ENCODE measurements around the gene RAB5IF. TPM values are rescaled to one million over a fixed set of nuclear protein-coding genes. Genes with fewer than 3 reads are reported as not detected.

The RAB5IF gene
- total and polyA plus RNA-seq, 2 of the 13 experiments (the other 11 are each of a cell fraction or from before 2014, with no cell fraction given) = 261 to 305 TPM

- no TSS peak for BruUV-seq (replicated peaks)
- POLR2A ChIA-PET = no interaction called here
These were observed 40.1 kb upstream of the RAB5IF start for GRCh38 chr20:36565520-36565919.

GRCh38 chr20:36569847-36570429 lies 35.6 kb upstream of the RAB5IF start:
- in situ Hi-C loops (cut with HindIII; ENCODE audit: extremely low pct_ligation_motif_present, low pct_unique_long_range_greater_than_20kb) = no loop called here
- CTCF ChIA-PET (ENCODE audit: low intra/inter-chr PET ratio, low total read pairs) = no interaction called here
- intact Hi-C loops (cut with micrococcal nuclease; ENCODE audit: unreplicated experiment) = loop anchor here (10.0 kb wide), 1 partner anchor 105 kb away; no protein-coding TSS in a partner anchor
- Histone ChIP-seq H3K4me2 (ENCODE audit: low read depth, low read length) (no peak overlapping the region), H3K79me2 (ENCODE audit: insufficient read depth, low read length) (peaks cover 12% of the 10 kb centered on the region), H3K27ac (ENCODE audit: extremely low read length, insufficient read depth, low read length) (no peak overlapping the region), H3K27me3 (ENCODE audit: control insufficient read depth in 1 of 2, insufficient read depth in 2 of 2, low read length in 2 of 2) (no peaks in the 10 kb centered on the region; a peak in 1 of 5 replicates), H3K4me1 (ENCODE audit: insufficient read depth, low read length) (peaks cover 13% of the 10 kb centered on the region), H3K9me3 (ENCODE audit: low read length) (no peaks in the 10 kb centered on the region; the same call in 1 of the 2 replicates), H2AFZ (ENCODE audit: low read length) (no peak overlapping the region), H3K36me3 (replicated peaks in 1 of 2; ENCODE audit: control insufficient read depth in 1 of 2, insufficient read depth in 2 of 2, low read length in 2 of 2) (no peaks in the 10 kb centered on the region), H4K20me1 (ENCODE audit: insufficient read depth, low read length) (no peaks in the 10 kb centered on the region), H3K9ac (ENCODE audit: insufficient read depth, low read depth, low read length) (no peak overlapping the region), H3K4me3 (replicated peaks in 1 of 3; ENCODE audit: insufficient read depth in 1 of 3, low read depth in 2 of 3, low read length in 3 of 3) (no peak overlapping the region)
- WGBS (ENCODE audit: low lambda C conversion rate) = 96% methylated on average over 7 of the region's 7 CpGs
- TF ChIP-seq ARID4A (CRISPR knock-in tag; IDR thresholded peaks at IDR 0.05; ENCODE audit: borderline replicate concordance) (peak; percentile 11; the same call in 1 of the 2 replicates), ZNF121 (CRISPR knock-in tag; IDR thresholded peaks at IDR 0.05) (no peak), ZFY (CRISPR knock-in tag; IDR thresholded peaks at IDR 0.05) (0 out of 2 replicates have a peak, but pooled peaks have one; percentile 8), FOXO4 (CRISPR knock-in tag; conservative IDR thresholded peaks at IDR 0.05) (0 out of 2 replicates have a peak, but pooled peaks have one; percentile 53), ZNF460 (CRISPR knock-in tag; IDR thresholded peaks at IDR 0.05; ENCODE audit: borderline replicate concordance) (peak; percentile 34; the same call in 1 of the 2 replicates)
- BruUV-seq (replicated peaks) = no TSS peak
- FAIRE-seq = no peak
- POLR2A ChIA-PET = no interaction called here
- ATAC-seq = no peak
- no peak for DNase-seq (ENCODE audit: low spot score)

More at GRCh38 chr20:36565520-36565919, 40.1 kb upstream of the RAB5IF start:
- H3K4me2 ChIP-seq (ENCODE audit: low read depth, low read length) = no peak overlapping the region
- no peaks in the 10 kb centered on the region for H3K27me3 ChIP-seq (ENCODE audit: control insufficient read depth in 1 of 2, insufficient read depth in 2 of 2, low read length in 2 of 2)
- H2AFZ ChIP-seq (ENCODE audit: low read length) = no peak overlapping the region
- in situ Hi-C loops (cut with HindIII; ENCODE audit: extremely low pct_ligation_motif_present, low pct_unique_long_range_greater_than_20kb) (no loop called here), intact Hi-C loops (cut with micrococcal nuclease; ENCODE audit: unreplicated experiment) (no loop called here)
- FAIRE-seq = no peak
- H3K9me3 ChIP-seq (ENCODE audit: low read length) = no peaks in the 10 kb centered on the region; the same call in 1 of the 2 replicates
- H3K4me1 ChIP-seq (ENCODE audit: insufficient read depth, low read length) = peaks cover 14% of the 10 kb centered on the region
- H3K9ac ChIP-seq (ENCODE audit: insufficient read depth, low read depth, low read length) = no peak overlapping the region
- TF ChIP-seq ARID3A (IDR thresholded peaks at IDR 0.05; ENCODE audit: low read depth, low read length) (no peak), ZFP90 (CRISPR knock-in tag; IDR thresholded peaks at IDR 0.05; ENCODE audit: borderline replicate concordance) (peak; percentile 99)
- over 99% methylated on average over 3 of the region's 3 CpGs for WGBS (ENCODE audit: low lambda C conversion rate)
- H3K27ac ChIP-seq (ENCODE audit: extremely low read length, insufficient read depth, low read length) = no peak overlapping the region
- DNase-seq (ENCODE audit: low spot score) = no peak
- no peaks in the 10 kb centered on the region for H4K20me1 ChIP-seq (ENCODE audit: insufficient read depth, low read length)
- CTCF ChIA-PET (ENCODE audit: low intra/inter-chr PET ratio, low total read pairs) = no interaction called here
- H3K36me3 ChIP-seq (replicated peaks in 1 of 2; ENCODE audit: control insufficient read depth in 1 of 2, insufficient read depth in 2 of 2, low read length in 2 of 2) = peaks cover 0 to 1% of the 10 kb centered on the region in 2 experiments; a peak in 1 of 5 replicates
- ATAC-seq = no peak
- H3K79me2 ChIP-seq (ENCODE audit: insufficient read depth, low read length) = no peaks in the 10 kb centered on the region
- no peak overlapping the region for H3K4me3 ChIP-seq (replicated peaks in 1 of 3; ENCODE audit: insufficient read depth in 1 of 3, low read depth in 2 of 3, low read length in 3 of 3)

All from HepG2 (cell line).